Smooth muscle cell (in vitro differentiated cells): ENCODE measurements around the gene HYAL2. TPM values are rescaled to one million over a fixed set of nuclear protein-coding genes. Genes with fewer than 3 reads are reported as not detected.

Source experiments
- DNase-seq: peaks from one replicate; lab custom pipeline; 2025; ENCODE audit not compliant: unreplicated experiment; lab: John Stamatoyannopoulos, UW
- H2AFZ ChIP-seq: fragments of 200-600 bp; sonication (generic); 2 replicates; pipeline ENCODE4 v1.6.0; 2016; ENCODE audit warnings: antibody characterized with exemption, low read depth, mild to moderate bottlenecking
- H3F3A ChIP-seq: fragments of 200-600 bp; sonication (generic); 2 replicates; pipeline ENCODE4 v1.6.0; 2017; ENCODE audit warnings: antibody characterized with exemption, low read depth
- H3K27ac ChIP-seq: fragments of 200-600 bp; sonication (generic); 2 replicates; pipeline ENCODE4 v1.5.1; 2016; ENCODE audit warnings: low read depth, mild to moderate bottlenecking
- H3K27me3 ChIP-seq: fragments of 200-600 bp; sonication (generic); 2 replicates; pipeline ENCODE4 v1.6.1; 2016; ENCODE audit warnings: low read depth, mild to moderate bottlenecking
- H3K36me3 ChIP-seq: fragments of 200-600 bp; sonication (generic); 2 replicates; pipeline ENCODE4 v1.5.1; 2016; ENCODE audit warnings: low read depth
- H3K4me1 ChIP-seq: fragments of 200-600 bp; sonication (generic); 2 replicates; pipeline ENCODE4 v1.5.1; 2016; ENCODE audit warnings: low read depth
- H3K4me2 ChIP-seq: fragments of 200-600 bp; sonication (generic); 2 replicates; pipeline ENCODE4 v1.6.0; 2016; ENCODE audit warnings: mild to moderate bottlenecking
- H3K4me3 ChIP-seq: fragments of 200-600 bp; sonication (generic); 2 replicates; pipeline ENCODE4 v1.5.1; 2016; ENCODE audit warnings: mild to moderate bottlenecking
- H3K79me2 ChIP-seq: fragments of 200-600 bp; sonication (generic); 2 replicates; pipeline ENCODE4 v1.6.0; 2016; ENCODE audit warnings: low read depth, mild to moderate bottlenecking
- H3K9ac ChIP-seq: fragments of 200-600 bp; sonication (generic); 2 replicates; pipeline ENCODE4 v1.6.0; 2016; ENCODE audit warnings: low read depth
- H3K9me3 ChIP-seq: fragments of 200-600 bp; sonication (generic); replicated peaks from 2 replicates; pipeline ENCODE4 v1.5.1; 2016; ENCODE audit warnings: low read depth
- H4K20me1 ChIP-seq: fragments of 200-600 bp; sonication (generic); 2 replicates; pipeline ENCODE4 v1.6.0; 2016; ENCODE audit warnings: low read depth
- CTCF ChIP-seq: fragments of 200-600 bp; sonication (generic); IDR thresholded peaks from 2 replicates; pipeline ENCODE4 v1.5.1; 2017; ENCODE audit warnings: borderline replicate concordance, mild to moderate bottlenecking, antibody characterized with exemption; ENCODE audit not compliant: insufficient read depth, poor library complexity, severe bottlenecking
- WGBS: methylation state at CpG from one replicate; pipeline ENCODE4 v1.1.7; 2016; ENCODE audit warnings: low lambda C conversion rate; 5-methylcytosine and 5-hydroxymethylcytosine counted together
- polyA plus RNA-seq: library from polyadenylated mRNA; unstranded; fragments of >200 nt; fragmentation: Nextera tagmentation; extraction: Ambion mirVana; gene quantifications from 2 replicates; pipeline ENCODE4 v1.2.1, GENCODE V29; 2016
- total RNA-seq: library from RNA; depleted of rRNA; stranded (reverse); fragments of >200 nt; gene quantifications from 2 replicates; pipeline ENCODE4 v1.2.3, GENCODE V29; 2014

The HYAL2 gene
- total and polyA plus RNA-seq, 2 experiments from 2014 or later, result 83.3 to 88.0 TPM

GRCh38 chr3:50321336-50322114, 1.0 kb downstream of the HYAL2 start:
- Histone ChIP-seq H3K27ac (peak overlapping the region; percentile 95), H3K36me3 (no peaks in the 10 kb centered on the region), H3K9me3 (no peaks in the 10 kb centered on the region), H3F3A (peaks cover 6% of the 10 kb centered on the region), H3K9ac (peak overlapping the region; percentile 98), H3K4me3 (peak overlapping the region; percentile 75), H3K4me1 (peaks cover 17% of the 10 kb centered on the region), H2AFZ (peak overlapping the region; percentile 60), H3K79me2 (peaks cover 23% of the 10 kb centered on the region), H4K20me1 (peaks cover 14% of the 10 kb centered on the region), H3K27me3 (no peaks in the 10 kb centered on the region), H3K4me2 (peak overlapping the region; percentile 88)
- 1% methylated on average over 46 of the region's 59 CpGs for WGBS
- peak; percentile 49 for TF ChIP-seq CTCF
- DNase-seq, result peak; percentile 92

GRCh38 chr3:50320853-50321335, 1.7 kb downstream of the HYAL2 start:
- Histone ChIP-seq H3K9me3 (no peaks in the 10 kb centered on the region), H3K4me2 (peak overlapping the region; percentile 88), H3K27ac (peak overlapping the region; percentile 95), H3K27me3 (no peaks in the 10 kb centered on the region), H3K9ac (peak overlapping the region; percentile 98), H3K4me1 (peaks cover 17% of the 10 kb centered on the region), H3K4me3 (peak overlapping the region; percentile 75), H3F3A (peaks cover 6% of the 10 kb centered on the region), H4K20me1 (peaks cover 18% of the 10 kb centered on the region), H2AFZ (peak overlapping the region; percentile 60), H3K36me3 (no peaks in the 10 kb centered on the region), H3K79me2 (peaks cover 20% of the 10 kb centered on the region)
- TF ChIP-seq CTCF, result no peak
- WGBS, result 1% methylated on average over 20 of the region's 45 CpGs
- DNase-seq, result peak; percentile 92

- Histone ChIP-seq H3K27ac (peak overlapping the region; percentile 95), H3K27me3 (no peaks in the 10 kb centered on the region), H2AFZ (no peak overlapping the region), H4K20me1 (peaks cover 18% of the 10 kb centered on the region), H3K4me3 (peak overlapping the region; percentile 75), H3K36me3 (no peaks in the 10 kb centered on the region), H3K4me1 (peaks cover 17% of the 10 kb centered on the region), H3K4me2 (peak overlapping the region; percentile 88), H3K9me3 (no peaks in the 10 kb centered on the region), H3K9ac (peak overlapping the region; percentile 98), H3K79me2 (peaks cover 20% of the 10 kb centered on the region), H3F3A (peaks cover 6% of the 10 kb centered on the region)
- no peak for TF ChIP-seq CTCF
- no peak for DNase-seq
- 90% methylated on average over 29 of the region's 29 CpGs for WGBS
Observed at GRCh38 chr3:50319894-50320625, 2.5 kb downstream of the HYAL2 start.
